LHCN-M2 (cell line): ENCODE measurements around the gene CCDC180. TPM values are rescaled to one million over a fixed set of nuclear protein-coding genes. Genes with fewer than 3 reads are reported as not detected.

Experiments used
- total RNA-seq: library from RNA; depleted of rRNA; stranded (reverse); fragments of >200 nt; gene quantifications from 2 replicates; pipeline ENCODE4 v1.2.3, GENCODE V29; 2014; rRNA removed

CCDC180 gene
- total RNA-seq, 1 experiment from 2014 or later, result not detected

Other genes starting within 250 kb of the CCDC180 start
- gene TDRD7, start 104.4 kb downstream of the CCDC180 start, total RNA-seq, result 6.2 and 8.5 TPM in 2 replicates
- gene TMOD1, start 194.0 kb downstream of the CCDC180 start, total RNA-seq, result not detected in 2 replicates